Measurements from ENCODE around the gene CCDC17. TPM values are rescaled to one million over a fixed set of nuclear protein-coding genes. Genes with fewer than 3 reads are reported as not detected.

The CCDC17 gene
- total and polyA plus RNA-seq, 2 experiments from 2014 or later: 0.57 to 2.2 TPM

- DNase-seq (ENCODE audit: low spot score): no peak
- H2AFZ ChIP-seq: no peak overlapping the region
- peaks cover 16% of the 10 kb centered on the region for H3K27me3 Mint-ChIP-seq (ENCODE audit: insufficient read depth, low read depth, poor library complexity)
- peaks cover 19% of the 10 kb centered on the region for H3K36me3 ChIP-seq (ENCODE audit: insufficient read depth)
- peak overlapping the region; percentile 96 for H3K27ac ChIP-seq (ENCODE audit: low read depth)
- peaks cover 11% of the 10 kb centered on the region; the same call in 1 of the 2 replicates for H3F3A ChIP-seq (replicated peaks; ENCODE audit: low read depth)
- H3K4me3 Mint-ChIP-seq: peak overlapping the region; percentile 100
- H3K36me3 Mint-ChIP-seq (ENCODE audit: low read depth): peaks cover 48% of the 10 kb centered on the region
- H4K20me1 ChIP-seq (replicated peaks; ENCODE audit: insufficient read depth): peaks cover 51% of the 10 kb centered on the region
- H3K79me2 ChIP-seq (replicated peaks; ENCODE audit: insufficient read depth): peaks cover 70% of the 10 kb centered on the region
- H3K9me2 ChIP-seq (ENCODE audit: insufficient read depth): no peaks in the 10 kb centered on the region
- no peak for ATAC-seq
- peaks cover 2% of the 10 kb centered on the region; the same call in 2 of the 3 replicates for H3K9me3 Mint-ChIP-seq
- peaks cover 24% of the 10 kb centered on the region for H3K4me1 ChIP-seq (ENCODE audit: insufficient read depth)
- H3K27ac Mint-ChIP-seq: peak overlapping the region; percentile 100
- H3K4me1 Mint-ChIP-seq: peaks cover 27% of the 10 kb centered on the region
- no peaks in the 10 kb centered on the region for H3K27me3 ChIP-seq (ENCODE audit: insufficient read depth)
- peak overlapping the region; percentile 95 for H3K4me2 ChIP-seq
- H3K4me3 ChIP-seq: peak overlapping the region; percentile 89
- TF ChIP-seq NANOG (IDR thresholded peaks at IDR 0.05; ENCODE audit: borderline replicate concordance) (no peak), EZH2 (IDR thresholded peaks at IDR 0.05; ENCODE audit: low read depth, unreplicated experiment) (no peak)
These were observed 38.3 kb downstream of the CCDC17 start for GRCh38 chr1:45585496-45586075.

DNA sequence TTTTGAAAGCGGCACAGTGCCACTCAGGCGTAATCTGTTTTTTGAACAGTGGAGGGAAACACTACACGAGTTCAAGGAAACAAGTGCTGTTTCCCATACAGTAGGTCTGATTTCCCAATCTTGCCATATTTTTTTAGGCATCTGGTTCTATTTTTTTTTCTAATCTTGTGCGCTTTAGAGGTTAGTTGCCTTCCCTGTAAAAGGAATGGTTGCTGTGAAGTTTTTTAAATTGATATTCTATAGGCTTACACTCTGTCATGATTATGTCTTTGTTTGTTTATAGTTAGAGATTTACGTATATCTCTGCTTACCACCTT, 38.8 kb downstream of the CCDC17 start:
- DNase-seq (ENCODE audit: low spot score): no peak
- peak overlapping the region; percentile 96 for H3K27ac ChIP-seq (ENCODE audit: low read depth)
- no peak for ATAC-seq
- H3K9me2 ChIP-seq (ENCODE audit: insufficient read depth): no peaks in the 10 kb centered on the region
- H3K4me3 Mint-ChIP-seq: peak overlapping the region; percentile 100
- peaks cover 46% of the 10 kb centered on the region for H3K36me3 Mint-ChIP-seq (ENCODE audit: low read depth)
- H3K4me1 ChIP-seq (ENCODE audit: insufficient read depth): peaks cover 24% of the 10 kb centered on the region
- peaks cover 65% of the 10 kb centered on the region for H3K79me2 ChIP-seq (replicated peaks; ENCODE audit: insufficient read depth)
- peaks cover 2% of the 10 kb centered on the region; the same call in 2 of the 3 replicates for H3K9me3 Mint-ChIP-seq
- H4K20me1 ChIP-seq (replicated peaks; ENCODE audit: insufficient read depth): peaks cover 45% of the 10 kb centered on the region
- peaks cover 16% of the 10 kb centered on the region for H3K27me3 Mint-ChIP-seq (ENCODE audit: insufficient read depth, low read depth, poor library complexity)
- H3K4me2 ChIP-seq: peak overlapping the region; percentile 95
- H3K36me3 ChIP-seq (ENCODE audit: insufficient read depth): peaks cover 19% of the 10 kb centered on the region
- peak overlapping the region; percentile 89 for H3K4me3 ChIP-seq
- no peak overlapping the region for H2AFZ ChIP-seq
- peak overlapping the region; percentile 100 for H3K27ac Mint-ChIP-seq
- H3K27me3 ChIP-seq (ENCODE audit: insufficient read depth): no peaks in the 10 kb centered on the region
- H3F3A ChIP-seq (replicated peaks; ENCODE audit: low read depth): peaks cover 10% of the 10 kb centered on the region; the same call in 1 of the 2 replicates
- peaks cover 27% of the 10 kb centered on the region for H3K4me1 Mint-ChIP-seq
- TF ChIP-seq, protein P1, sequence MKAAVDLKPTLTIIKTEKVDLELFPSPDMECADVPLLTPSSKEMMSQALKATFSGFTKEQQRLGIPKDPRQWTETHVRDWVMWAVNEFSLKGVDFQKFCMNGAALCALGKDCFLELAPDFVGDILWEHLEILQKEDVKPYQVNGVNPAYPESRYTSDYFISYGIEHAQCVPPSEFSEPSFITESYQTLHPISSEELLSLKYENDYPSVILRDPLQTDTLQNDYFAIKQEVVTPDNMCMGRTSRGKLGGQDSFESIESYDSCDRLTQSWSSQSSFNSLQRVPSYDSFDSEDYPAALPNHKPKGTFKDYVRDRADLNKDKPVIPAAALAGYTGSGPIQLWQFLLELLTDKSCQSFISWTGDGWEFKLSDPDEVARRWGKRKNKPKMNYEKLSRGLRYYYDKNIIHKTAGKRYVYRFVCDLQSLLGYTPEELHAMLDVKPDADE (IDR thresholded peaks at IDR 0.05): no peak
- TF ChIP-seq ZNF462 (CRISPR knock-in tag; IDR thresholded peaks at IDR 0.05) (no peak), NANOG (IDR thresholded peaks at IDR 0.05; ENCODE audit: borderline replicate concordance) (no peak), EZH2 (IDR thresholded peaks at IDR 0.05; ENCODE audit: low read depth, unreplicated experiment) (no peak), CTCF (conservative IDR thresholded peaks at IDR 0.05; ENCODE audit: low read depth in 2 of 2) (no peak), EZH2phosphoT487 (IDR thresholded peaks at IDR 0.05; ENCODE audit: unreplicated experiment) (no peak), JUNB (IDR thresholded peaks at IDR 0.05; ENCODE audit: unreplicated experiment) (no peak), ZNF114 (CRISPR knock-in tag; IDR thresholded peaks at IDR 0.05) (no peak), POLR2AphosphoS5 (IDR thresholded peaks at IDR 0.05; ENCODE audit: low read depth) (no peak), STAT1 (IDR thresholded peaks at IDR 0.05; ENCODE audit: unreplicated experiment) (no peak), CREB1 (CRISPR knock-in tag; IDR thresholded peaks at IDR 0.05; ENCODE audit: low read depth) (no peak), ZNF331 (CRISPR knock-in tag; IDR thresholded peaks at IDR 0.05; ENCODE audit: low read depth) (no peak)

All from GM23338 (cell line).